Body of pancreas (tissue), 4 donors: ENCODE measurements around the gene VTCN1.

ENCODE experiments used
- POLR2A ChIP-seq, 3 donors: fragments of 450-650 bp; IDR thresholded peaks; one replicate each; pipeline ENCODE4 v1.6.1; 2016; ENCODE audit warnings: antibody characterized with exemption in 3 of 3, mild to moderate bottlenecking in 2 of 3
- TF ChIP-seq, protein P1 (sequence below), 7 experiments: fragments of 450-650 bp in 4 of 7; fragments of 200-600 bp in 3 of 7; sonication (generic) in 3 of 7; IDR thresholded peaks; one replicate each; pipeline ENCODE4 v1.5.1; 2016 to 2019; ENCODE audit warnings: antibody characterized with exemption in 7 of 7

DNA sequence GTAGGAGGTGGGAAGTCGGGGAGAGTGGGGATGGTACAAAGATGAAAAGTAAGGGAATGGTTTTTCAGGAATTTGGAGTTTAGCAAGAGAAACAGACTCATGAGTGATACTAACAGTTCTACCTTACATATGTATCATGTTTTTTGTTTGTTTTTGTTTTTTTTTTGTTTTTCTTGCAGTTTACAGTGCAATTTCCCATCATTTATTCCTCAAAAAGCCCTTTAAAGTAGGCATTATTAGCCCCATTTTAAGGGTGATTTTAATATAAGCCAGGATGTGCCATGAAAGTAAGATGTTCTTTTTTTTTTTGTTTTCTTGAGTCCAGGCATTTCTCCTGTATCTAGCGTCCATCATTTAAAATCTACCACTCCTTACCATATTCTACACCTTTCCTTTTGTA is 75.4 kb downstream of the VTCN1 start:
- no peak for TF ChIP-seq POLR2A (IDR thresholded peaks at IDR 0.05)
- TF ChIP-seq, protein P1, sequence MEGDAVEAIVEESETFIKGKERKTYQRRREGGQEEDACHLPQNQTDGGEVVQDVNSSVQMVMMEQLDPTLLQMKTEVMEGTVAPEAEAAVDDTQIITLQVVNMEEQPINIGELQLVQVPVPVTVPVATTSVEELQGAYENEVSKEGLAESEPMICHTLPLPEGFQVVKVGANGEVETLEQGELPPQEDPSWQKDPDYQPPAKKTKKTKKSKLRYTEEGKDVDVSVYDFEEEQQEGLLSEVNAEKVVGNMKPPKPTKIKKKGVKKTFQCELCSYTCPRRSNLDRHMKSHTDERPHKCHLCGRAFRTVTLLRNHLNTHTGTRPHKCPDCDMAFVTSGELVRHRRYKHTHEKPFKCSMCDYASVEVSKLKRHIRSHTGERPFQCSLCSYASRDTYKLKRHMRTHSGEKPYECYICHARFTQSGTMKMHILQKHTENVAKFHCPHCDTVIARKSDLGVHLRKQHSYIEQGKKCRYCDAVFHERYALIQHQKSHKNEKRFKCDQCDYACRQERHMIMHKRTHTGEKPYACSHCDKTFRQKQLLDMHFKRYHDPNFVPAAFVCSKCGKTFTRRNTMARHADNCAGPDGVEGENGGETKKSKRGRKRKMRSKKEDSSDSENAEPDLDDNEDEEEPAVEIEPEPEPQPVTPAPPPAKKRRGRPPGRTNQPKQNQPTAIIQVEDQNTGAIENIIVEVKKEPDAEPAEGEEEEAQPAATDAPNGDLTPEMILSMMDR (IDR thresholded peaks at IDR 0.05) = no peak
